Measurements from ENCODE around the gene SLC38A7.

DNA sequence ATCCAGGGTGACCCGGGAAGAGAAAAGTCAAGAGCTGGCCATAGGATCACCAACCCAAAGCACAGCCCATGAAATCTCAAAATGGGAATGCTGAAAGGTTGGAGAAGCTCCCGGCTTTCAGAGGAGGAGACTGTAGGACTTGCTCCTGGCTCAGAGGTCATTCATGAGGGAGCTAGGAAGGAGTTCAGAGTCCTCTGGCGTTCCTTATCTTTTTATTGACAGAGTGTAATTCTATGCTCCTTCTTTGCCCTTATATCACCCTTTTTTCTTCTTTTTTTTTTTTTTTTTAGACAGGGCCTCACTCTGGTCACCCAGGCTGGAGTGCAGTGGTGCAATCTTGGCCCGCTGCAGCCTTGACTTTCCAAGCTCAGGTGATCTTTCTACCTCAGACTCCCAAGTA lies 27.7 kb downstream of the SLC38A7 start:
- TF ChIP-seq, protein P1, sequence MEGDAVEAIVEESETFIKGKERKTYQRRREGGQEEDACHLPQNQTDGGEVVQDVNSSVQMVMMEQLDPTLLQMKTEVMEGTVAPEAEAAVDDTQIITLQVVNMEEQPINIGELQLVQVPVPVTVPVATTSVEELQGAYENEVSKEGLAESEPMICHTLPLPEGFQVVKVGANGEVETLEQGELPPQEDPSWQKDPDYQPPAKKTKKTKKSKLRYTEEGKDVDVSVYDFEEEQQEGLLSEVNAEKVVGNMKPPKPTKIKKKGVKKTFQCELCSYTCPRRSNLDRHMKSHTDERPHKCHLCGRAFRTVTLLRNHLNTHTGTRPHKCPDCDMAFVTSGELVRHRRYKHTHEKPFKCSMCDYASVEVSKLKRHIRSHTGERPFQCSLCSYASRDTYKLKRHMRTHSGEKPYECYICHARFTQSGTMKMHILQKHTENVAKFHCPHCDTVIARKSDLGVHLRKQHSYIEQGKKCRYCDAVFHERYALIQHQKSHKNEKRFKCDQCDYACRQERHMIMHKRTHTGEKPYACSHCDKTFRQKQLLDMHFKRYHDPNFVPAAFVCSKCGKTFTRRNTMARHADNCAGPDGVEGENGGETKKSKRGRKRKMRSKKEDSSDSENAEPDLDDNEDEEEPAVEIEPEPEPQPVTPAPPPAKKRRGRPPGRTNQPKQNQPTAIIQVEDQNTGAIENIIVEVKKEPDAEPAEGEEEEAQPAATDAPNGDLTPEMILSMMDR (conservative IDR thresholded peaks at IDR 0.05; ENCODE audit: low read depth, low read length): no peak
- TF ChIP-seq EZH2 (IDR thresholded peaks at IDR 0.05; ENCODE audit: borderline replicate concordance, low read depth, low read length, poor library complexity, severe bottlenecking): no peak
